Natural killer cell (primary cell): ENCODE measurements around the gene PTCD3. TPM values are rescaled to one million over a fixed set of nuclear protein-coding genes. Genes with fewer than 3 reads are reported as not detected.

Experiments used
- ATAC-seq, 3 donors: fragments of 150-1000 bp in 2 of 3; fragments of 200-7000 bp in 1 of 3; cut with Tn5 transposase; 1 replicate in 1 of 3; 2 replicates in 2 of 3; pipeline ENCODE4 v1.10.0; 2021; ENCODE audit warnings: mild to moderate bottlenecking in 2 of 3, moderate library complexity in 2 of 3
- DNase-seq, 2 donors: peaks; one replicate each; pipeline versions ENCODE4 v3.0.0 to v3.0.0-alpha.2; 2013 to 2021; ENCODE audit warnings: mixed read lengths in 1 of 2
- H3K27ac ChIP-seq: one replicate; pipeline ENCODE4 v1.5.1; 2013; ENCODE audit warnings: mild to moderate bottlenecking, low read length
- H3K27me3 ChIP-seq: one replicate; pipeline ENCODE4 v1.6.1; 2013; ENCODE audit warnings: low read length; ENCODE audit not compliant: control insufficient read depth, insufficient read depth
- H3K36me3 ChIP-seq: one replicate; pipeline ENCODE4 v1.6.1; 2013; ENCODE audit warnings: low read length; ENCODE audit not compliant: control insufficient read depth, insufficient read depth
- H3K4me1 ChIP-seq: one replicate; pipeline ENCODE4 v1.6.1; 2013; ENCODE audit warnings: low read length; ENCODE audit not compliant: control insufficient read depth, insufficient read depth
- H3K4me3 ChIP-seq: one replicate; pipeline ENCODE4 v1.5.1; 2013; ENCODE audit warnings: low read length
- H3K9me3 ChIP-seq: one replicate; pipeline ENCODE4 v1.6.1; 2013; ENCODE audit warnings: low read length; ENCODE audit not compliant: control insufficient read depth, insufficient read depth
- H3K27ac Mint-ChIP-seq, 2 donors: one replicate each; pipeline ENCODE4 v1.8.0; 2022; ENCODE audit warnings: mild to moderate bottlenecking in 2 of 2, mixed read lengths in 2 of 2, moderate library complexity in 1 of 2
- H3K27me3 Mint-ChIP-seq, 2 donors: one replicate each; pipeline ENCODE4 v1.8.0; 2022; ENCODE audit warnings: low read depth in 2 of 2, mixed read lengths in 2 of 2
- H3K36me3 Mint-ChIP-seq: one replicate; pipeline ENCODE4 v1.8.0; 2022; ENCODE audit warnings: mixed read lengths
- H3K4me1 Mint-ChIP-seq, 2 donors: one replicate each; pipeline ENCODE4 v1.8.0; 2022; ENCODE audit warnings: mixed read lengths in 2 of 2
- H3K4me3 Mint-ChIP-seq: one replicate; pipeline ENCODE4 v1.8.0; 2022; ENCODE audit warnings: mild to moderate bottlenecking, moderate library complexity, mixed read lengths
- H3K9me3 Mint-ChIP-seq, 2 donors: one replicate each; pipeline ENCODE4 v1.8.0; 2022; ENCODE audit warnings: mixed read lengths in 2 of 2
- CTCF ChIP-seq: fragments of 200-600 bp; IDR thresholded peaks from one replicate; pipeline ENCODE4 v1.8.0; 2022; ENCODE audit warnings: antibody characterized with exemption
- WGBS: methylation state at CpG from one replicate; pipeline ENCODE4 v1.1.7; 2013; ENCODE audit warnings: missing lambda C conversion rate; ENCODE audit not compliant: insufficient coverage; 5-methylcytosine and 5-hydroxymethylcytosine counted together
- intact Hi-C: fragments of 100-400 bp; cut with micrococcal nuclease; formaldehyde crosslinking; loops from one replicate; pipeline ENCODE4 v1.14.2; 2022
- total RNA-seq, 4 donors: library from RNA; stranded (reverse); fragments of 120-200 nt in 1 of 4; gene quantifications; one replicate each; pipeline versions ENCODE4 v1.2.3 to v1.2.4, GENCODE V29; 2013 to 2022

Gene PTCD3
- total RNA-seq, 3 donors from 2014 or later (not counting 1 experiment from before 2014, with no cell fraction given): 115 to 146 (median 128) TPM

- Histone ChIP-seq H3K27me3 (no peaks in the 10 kb centered on the region), H3K36me3 (peaks cover 16% of the 10 kb centered on the region), H3K4me3 (no peak overlapping the region), H3K4me1 (peaks cover 25% of the 10 kb centered on the region), H3K27ac (peak overlapping the region; percentile 82), H3K9me3 (no peaks in the 10 kb centered on the region)
- peak; percentile 67 for TF ChIP-seq CTCF
- Mint-ChIP-seq H3K9me3 (no peaks in the 10 kb centered on the region), H3K4me1 (peaks cover 25 to 26% of the 10 kb centered on the region in 2 donors), H3K36me3 (no peaks in the 10 kb centered on the region), H3K27ac (peak overlapping the region; percentile 97), H3K27me3 (no peaks in the 10 kb centered on the region), H3K4me3 (peak overlapping the region; percentile 6)
- DNase-seq (peak in 1 of 2 donors; percentile 75), ATAC-seq (peak in 1 of 3 donors; percentile 15)
- intact Hi-C loops: no loop called here
- WGBS: 66% methylated on average over 7 of the region's 7 CpGs
Observed at GRCh38 chr2:86078774-86079545, 27.1 kb upstream of the PTCD3 start.

DNA sequence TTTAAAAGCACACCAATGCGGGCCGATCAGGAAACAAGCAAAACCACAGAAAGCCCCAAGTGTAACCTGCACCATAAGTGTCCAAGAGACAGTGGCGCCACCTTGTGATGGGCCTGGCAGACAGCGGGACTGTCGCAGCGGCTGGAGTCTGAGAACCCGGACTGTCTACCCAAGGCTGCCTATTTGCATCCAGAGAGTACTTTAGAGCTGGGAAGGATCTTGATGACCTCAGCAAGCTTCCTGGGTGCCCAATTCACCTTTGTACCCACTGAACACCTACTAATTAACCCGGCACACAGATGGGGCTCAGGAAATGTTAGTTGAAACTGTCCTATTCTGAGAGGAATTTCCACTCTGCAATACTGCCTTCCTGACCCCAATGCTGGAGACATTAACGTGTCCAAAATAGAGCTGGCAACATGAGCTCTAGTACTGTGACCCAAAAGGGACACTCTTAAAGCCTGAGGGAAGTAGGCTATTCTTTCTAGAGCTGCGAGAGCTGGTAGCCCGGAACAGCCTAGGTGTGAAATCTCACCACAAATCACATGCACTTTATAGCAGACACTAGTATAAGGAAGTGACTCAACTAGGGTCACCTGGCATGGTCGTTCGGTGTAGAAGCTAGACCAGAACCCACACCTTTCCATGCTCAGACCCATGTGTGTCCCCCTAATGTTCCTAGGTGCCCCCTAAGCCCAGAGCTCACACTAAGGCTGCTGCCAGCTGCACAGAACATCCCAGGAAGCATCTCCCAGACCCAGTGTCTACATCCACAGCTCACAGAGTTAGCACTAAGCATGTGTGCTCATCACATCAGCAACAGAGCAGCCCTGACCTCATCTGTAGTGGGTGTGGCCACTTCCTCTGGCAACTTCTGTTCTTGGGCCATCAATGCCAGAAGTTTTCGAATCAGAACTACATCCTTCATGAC lies 25.8 kb upstream of the PTCD3 start:
- Histone ChIP-seq H3K4me3 (no peak overlapping the region), H3K27ac (peak overlapping the region; percentile 82), H3K27me3 (no peaks in the 10 kb centered on the region), H3K4me1 (peaks cover 25% of the 10 kb centered on the region), H3K9me3 (no peaks in the 10 kb centered on the region), H3K36me3 (peaks cover 10% of the 10 kb centered on the region)
- no peaks in the 10 kb centered on the region for H3K27me3 Mint-ChIP-seq
- ATAC-seq (peak; percentile 79 to 92 (median 87)), DNase-seq (peak; percentile 82 to 91)
- H3K27ac Mint-ChIP-seq: peak overlapping the region; percentile 97
- no peaks in the 10 kb centered on the region for H3K36me3 Mint-ChIP-seq
- TF ChIP-seq CTCF: peak; percentile 82
- no peaks in the 10 kb centered on the region for H3K9me3 Mint-ChIP-seq
- WGBS: 11% methylated on average over 14 of the region's 14 CpGs
- intact Hi-C loops: loop anchor here (1.0 to 5.0 kb wide), 8 partner anchors 12 to 373 kb away; partner anchors contain the start of genes IMMT and PTCD3
- peaks cover 25 to 26% of the 10 kb centered on the region in 2 donors for H3K4me1 Mint-ChIP-seq
- H3K4me3 Mint-ChIP-seq: peak overlapping the region; percentile 83

- no peak for DNase-seq
- Mint-ChIP-seq H3K4me3 (no peak overlapping the region), H3K27me3 (no peaks in the 10 kb centered on the region), H3K9me3 (no peaks in the 10 kb centered on the region), H3K27ac (peak overlapping the region; percentile 97), H3K36me3 (no peaks in the 10 kb centered on the region), H3K4me1 (peaks cover 25 to 26% of the 10 kb centered on the region in 2 donors)
- intact Hi-C loops: loop anchor here (5.0 kb wide), 1 partner anchor 374 kb away; no protein-coding TSS in a partner anchor
- Histone ChIP-seq H3K9me3 (no peaks in the 10 kb centered on the region), H3K27me3 (no peaks in the 10 kb centered on the region), H3K27ac (no peak overlapping the region), H3K36me3 (peaks cover 18% of the 10 kb centered on the region), H3K4me3 (no peak overlapping the region), H3K4me1 (peaks cover 25% of the 10 kb centered on the region)
- 94% methylated on average over 4 of the region's 4 CpGs for WGBS
- ATAC-seq: no peak
- no peak for TF ChIP-seq CTCF
Observed at GRCh38 chr2:86081724-86082123, 24.3 kb upstream of the PTCD3 start.
